Subcutaneous adipose tissue (tissue), 4 donors: ENCODE data around the gene FNIP1. TPM values are rescaled to one million over a fixed set of nuclear protein-coding genes. Genes with fewer than 3 reads are reported as not detected.

Source experiments
- CTCF ChIP-seq: fragments of 450-650 bp; IDR thresholded peaks from one replicate; pipeline ENCODE4 v1.5.1; 2016; ENCODE audit warnings: low read depth, mild to moderate bottlenecking, control low read depth, antibody characterized with exemption, moderate library complexity
- total RNA-seq, 4 donors: library from RNA; depleted of rRNA; stranded (reverse); fragments of >200 nt; gene quantifications; one replicate each; pipeline ENCODE4 v1.1.0, GENCODE V29; 2016

FNIP1 gene
- total RNA-seq, 4 donors from 2014 or later, result 47.3 to 90.8 (median 73.8) TPM

- no peak for TF ChIP-seq CTCF
Observed at GRCh38 chr5:131814990-131815389, 18.2 kb upstream of the FNIP1 start.

- no peak for TF ChIP-seq CTCF
Observed at GRCh38 chr5:131812371-131813160, 15.7 kb upstream of the FNIP1 start.

- no peak for TF ChIP-seq CTCF
Observed at GRCh38 chr5:131810510-131811249, 13.9 kb upstream of the FNIP1 start.

GRCh38 chr5:131795879-131796792, 681 bp downstream of the FNIP1 start:
- no peak for TF ChIP-seq CTCF

GRCh38 chr5:131795228-131795627, 1.6 kb downstream of the FNIP1 start:
- no peak for TF ChIP-seq CTCF

GRCh38 chr5:131794586-131794985, 2.2 kb downstream of the FNIP1 start:
- TF ChIP-seq CTCF, result no peak
